GM23338 (cell line): ENCODE measurements around the gene MYOZ1. TPM values are rescaled to one million over a fixed set of nuclear protein-coding genes. Genes with fewer than 3 reads are reported as not detected.

Experiments used
- ATAC-seq: fragments of 200-7000 bp; cut with Tn5 transposase; 3 replicates; pipeline ENCODE4 v1.9.1; 2020
- DNase-seq: peaks from one replicate; pipeline ENCODE4 v3.0.0-alpha.2; 2015; ENCODE audit warnings: low spot score
- H2AFZ ChIP-seq: fragments of 200-600 bp; sonication (generic); 2 replicates; pipeline ENCODE4 v1.8.0; 2016; ENCODE audit warnings: antibody characterized with exemption, mild to moderate bottlenecking, moderate library complexity
- H3F3A ChIP-seq: fragments of 200-600 bp; sonication (generic); replicated peaks from 2 replicates; pipeline ENCODE4 v1.8.0; 2017; ENCODE audit warnings: antibody characterized with exemption, mixed run types, low read depth
- H3K27ac ChIP-seq: fragments of 200-600 bp; sonication (generic); 2 replicates; pipeline ENCODE4 v1.6.1; 2016; ENCODE audit warnings: low read depth
- H3K27me3 ChIP-seq: fragments of 200-600 bp; sonication (generic); 2 replicates; pipeline ENCODE4 v1.8.0; 2016; ENCODE audit warnings: mild to moderate bottlenecking, mixed run types, moderate library complexity; ENCODE audit not compliant: insufficient read depth
- H3K36me3 ChIP-seq: fragments of 200-600 bp; sonication (generic); 2 replicates; pipeline ENCODE4 v1.8.0; 2016; ENCODE audit warnings: mild to moderate bottlenecking; ENCODE audit not compliant: insufficient read depth
- H3K4me1 ChIP-seq: fragments of 200-600 bp; sonication (generic); 2 replicates; pipeline ENCODE4 v1.8.0; 2016; ENCODE audit warnings: mild to moderate bottlenecking, moderate library complexity; ENCODE audit not compliant: insufficient read depth
- H3K4me2 ChIP-seq: fragments of 200-600 bp; sonication (generic); 2 replicates; pipeline ENCODE4 v1.7.1; 2017; ENCODE audit warnings: mixed run types
- H3K4me3 ChIP-seq: fragments of 200-600 bp; sonication (generic); 2 replicates; pipeline ENCODE4 v1.6.1; 2016; ENCODE audit warnings: mixed run types
- H3K79me2 ChIP-seq: fragments of 200-600 bp; sonication (generic); replicated peaks from 2 replicates; pipeline ENCODE4 v1.8.0; 2017; ENCODE audit warnings: mild to moderate bottlenecking; ENCODE audit not compliant: insufficient read depth
- H3K9me2 ChIP-seq: fragments of 200-600 bp; sonication (generic); 2 replicates; pipeline ENCODE4 v1.8.0; 2017; ENCODE audit not compliant: insufficient read depth
- H4K20me1 ChIP-seq: fragments of 200-600 bp; sonication (generic); replicated peaks from 2 replicates; pipeline ENCODE4 v1.8.0; 2017; ENCODE audit warnings: mild to moderate bottlenecking; ENCODE audit not compliant: insufficient read depth
- H3K27ac Mint-ChIP-seq: 2 replicates; pipeline ENCODE4 v1.8.0; 2020; ENCODE audit warnings: inconsistent platforms, mild to moderate bottlenecking, moderate library complexity, mixed read lengths
- H3K27me3 Mint-ChIP-seq: 3 replicates; pipeline ENCODE4 v1.8.0; 2022; ENCODE audit warnings: low read depth, mild to moderate bottlenecking, moderate library complexity, mixed read lengths, inconsistent platforms; ENCODE audit not compliant: insufficient read depth, poor library complexity
- H3K36me3 Mint-ChIP-seq: 3 replicates; pipeline ENCODE4 v1.8.0; 2021; ENCODE audit warnings: low read depth, mild to moderate bottlenecking, inconsistent platforms, moderate library complexity, mixed read lengths
- H3K4me1 Mint-ChIP-seq: 3 replicates; pipeline ENCODE4 v1.8.0; 2020; ENCODE audit warnings: mild to moderate bottlenecking, inconsistent platforms, mixed read lengths
- H3K4me3 Mint-ChIP-seq: 3 replicates; pipeline ENCODE4 v1.8.0; 2021; ENCODE audit warnings: moderate library complexity, mild to moderate bottlenecking, inconsistent platforms, mixed read lengths
- H3K9me3 Mint-ChIP-seq: 3 replicates; pipeline ENCODE4 v1.8.0; 2020; ENCODE audit warnings: moderate library complexity, mild to moderate bottlenecking, inconsistent platforms, mixed read lengths
- CREB1 ChIP-seq: fragments of 250-450 bp; sonication (Bioruptor Pico); IDR thresholded peaks from 2 replicates; pipeline ENCODE4 v1.5.0; 2020; ENCODE audit warnings: low read depth, mild to moderate bottlenecking, moderate library complexity
- CTCF ChIP-seq, 2 experiments: fragments of 200-600 bp in 1 of 2; sonication (generic) in 1 of 2; conservative IDR thresholded peaks; 2 replicates each; pipeline versions ENCODE4 v1.5.1 to v1.6.1; 2016 to 2017; ENCODE audit warnings: antibody characterized with exemption in 2 of 2, low read depth in 2 of 2, mild to moderate bottlenecking in 2 of 2, moderate library complexity in 1 of 2
- ETS1 ChIP-seq: IDR thresholded peaks from 2 replicates; pipeline ENCODE4 v1.6.1; 2016; ENCODE audit warnings: antibody characterized with exemption
- EZH2 ChIP-seq: fragments of 200-600 bp; sonication (generic); IDR thresholded peaks from one replicate; pipeline ENCODE4 v1.8.0; 2017; ENCODE audit warnings: antibody characterized with exemption, mild to moderate bottlenecking, low read depth; ENCODE audit not compliant: unreplicated experiment
- EZH2phosphoT487 ChIP-seq: fragments of 200-600 bp; sonication (generic); IDR thresholded peaks from one replicate; pipeline ENCODE4 v1.8.1; 2018; ENCODE audit warnings: antibody characterized with exemption; ENCODE audit not compliant: unreplicated experiment
- JUNB ChIP-seq: IDR thresholded peaks from one replicate; pipeline ENCODE4 v1.6.1; 2016; ENCODE audit warnings: antibody characterized with exemption; ENCODE audit not compliant: unreplicated experiment
- NANOG ChIP-seq: IDR thresholded peaks from 2 replicates; pipeline ENCODE4 v1.6.1; 2016; ENCODE audit warnings: antibody characterized with exemption, borderline replicate concordance
- POLR2AphosphoS5 ChIP-seq: IDR thresholded peaks from 2 replicates; pipeline ENCODE4 v1.6.1; 2016; ENCODE audit warnings: antibody characterized with exemption, low read depth
- REST ChIP-seq: IDR thresholded peaks from one replicate; pipeline ENCODE4 v1.6.1; 2018; ENCODE audit warnings: antibody characterized with exemption; ENCODE audit not compliant: unreplicated experiment
- STAT1 ChIP-seq: IDR thresholded peaks from one replicate; pipeline ENCODE4 v1.6.1; 2016; ENCODE audit warnings: antibody characterized with exemption; ENCODE audit not compliant: unreplicated experiment
- ZNF114 ChIP-seq: fragments of 250-450 bp; sonication (Bioruptor Pico); IDR thresholded peaks from 2 replicates; pipeline ENCODE4 v1.5.0; 2020; ENCODE audit warnings: mild to moderate bottlenecking, moderate library complexity
- ZNF331 ChIP-seq: fragments of 250-450 bp; sonication (Bioruptor Pico); IDR thresholded peaks from 2 replicates; pipeline ENCODE4 v1.5.0; 2020; ENCODE audit warnings: low read depth, mild to moderate bottlenecking, moderate library complexity
- ZNF462 ChIP-seq: fragments of 250-450 bp; sonication (Bioruptor Pico); IDR thresholded peaks from 2 replicates; pipeline ENCODE4 v1.5.0; 2020; ENCODE audit warnings: mild to moderate bottlenecking, moderate library complexity
- polyA plus RNA-seq: library from polyadenylated mRNA; unstranded; fragments of >200 nt; fragmentation: Nextera tagmentation; extraction: Ambion mirVana; gene quantifications from 2 replicates; pipeline ENCODE4 v1.2.1, GENCODE V29; 2016
- total RNA-seq: library from RNA; depleted of rRNA; stranded (reverse); fragments of >200 nt; shearing (Covaris generic); gene quantifications from 2 replicates; pipeline ENCODE4 v1.2.3, GENCODE V29; 2014

Gene MYOZ1
- total and polyA plus RNA-seq, 2 experiments from 2014 or later = 2.4 to 2.7 TPM

GRCh38 chr10:73586583-73586984, 54.7 kb downstream of the MYOZ1 start:
- H3K4me2 ChIP-seq = no peak overlapping the region
- ATAC-seq = no peak
- H3K4me1 Mint-ChIP-seq = peaks cover 29% of the 10 kb centered on the region
- H3K4me3 ChIP-seq = no peak overlapping the region
- no peak for DNase-seq
- TF ChIP-seq NANOG = no peak
- no peak for TF ChIP-seq CREB1 (CRISPR knock-in tag)
- no peak for TF ChIP-seq ZNF462 (CRISPR knock-in tag)
- TF ChIP-seq EZH2 = no peak
- no peak for TF ChIP-seq ZNF114 (CRISPR knock-in tag)
- no peak for TF ChIP-seq ZNF331 (CRISPR knock-in tag)
- TF ChIP-seq POLR2AphosphoS5 = no peak
- TF ChIP-seq STAT1 = no peak
- no peak for TF ChIP-seq CTCF (conservative IDR thresholded peaks at IDR 0.05; ENCODE audit: low read depth in 2 of 2)
- TF ChIP-seq REST = no peak
- no peak for TF ChIP-seq ETS1
- no peak for TF ChIP-seq JUNB
- no peak for TF ChIP-seq EZH2phosphoT487
- H2AFZ ChIP-seq = no peak overlapping the region
- no peak overlapping the region for H3K27ac ChIP-seq
- no peaks in the 10 kb centered on the region for H3K27me3 ChIP-seq
- H3K36me3 ChIP-seq = no peaks in the 10 kb centered on the region
- no peaks in the 10 kb centered on the region for H4K20me1 ChIP-seq
- no peak overlapping the region for H3K27ac Mint-ChIP-seq
- no peaks in the 10 kb centered on the region for H3K9me2 ChIP-seq
- peaks cover 10% of the 10 kb centered on the region for H3K36me3 Mint-ChIP-seq
- H3K27me3 Mint-ChIP-seq = peaks cover 2% of the 10 kb centered on the region
- H3K4me1 ChIP-seq = peaks cover 24% of the 10 kb centered on the region
- H3K9me3 Mint-ChIP-seq = peaks cover 5% of the 10 kb centered on the region; the same call in 1 of the 3 replicates
- H3K79me2 ChIP-seq = peaks cover 30% of the 10 kb centered on the region
- H3F3A ChIP-seq = no peaks in the 10 kb centered on the region
- no peak overlapping the region for H3K4me3 Mint-ChIP-seq
